Measurements from ENCODE around the gene USP17L21.
"Not testable (repeated sequence)": the region's sequence is repeated elsewhere in the genome, so short reads cannot be mapped to it uniquely, and the experiment has no call there.

- TF ChIP-seq POLR2A (IDR thresholded peaks at IDR 0.05; ENCODE audit: low read depth, low read length); POLR2AphosphoS5 (IDR thresholded peaks at IDR 0.05; ENCODE audit: low read depth, low read length); TAF1 (IDR thresholded peaks at IDR 0.05; ENCODE audit: borderline replicate concordance, low read depth, low read length): not testable (repeated sequence)
Measured at GRCh38 chr4:9214701-9215100, 48.0 kb upstream of the USP17L21 start.
